A549 (cell line): Measurements from ENCODE around the gene TTC8. TPM values are rescaled to one million over a fixed set of nuclear protein-coding genes. Genes with fewer than 3 reads are reported as not detected.

ENCODE experiments used
- ATAC-seq, 2 experiments: fragments of 200-7000 bp in 1 of 2; fragments of >200 bp in 1 of 2; cut with Nextera tagmentation in 1 of 2; cut with Tn5 transposase in 1 of 2; 3 replicates each; pipeline versions ENCODE4 v1.8.0 to v1.9.1; 2018 to 2020; ENCODE audit warnings: mild to moderate bottlenecking in 1 of 2, moderate library complexity in 1 of 2
- CTCF ChIA-PET: fragments of 300-600 bp; sonication (Branson Sonifier 250); formaldehyde crosslinking; extraction: SDS; loops from one replicate; lab custom pipeline; 2021; ENCODE audit warnings: antibody characterized with exemption, inconsistent platforms; lab: Yijun Ruan, JAX
- POLR2A ChIA-PET: fragments of 350-600 bp; formaldehyde crosslinking; extraction: SDS; loops from one replicate; lab custom pipeline; 2021; ENCODE audit warnings: antibody characterized with exemption, inconsistent platforms; lab: Yijun Ruan, JAX
- DNase-seq, 2 experiments: peaks; one replicate each; pipeline versions ENCODE4 v3.0.0 to v3.0.0-alpha.2; 2011 to 2016; ENCODE audit warnings: low read depth in 1 of 2, low spot score in 1 of 2
- FAIRE-seq: peaks from 2 replicates; lab custom pipeline; 2011; peaks lifted over from hg19 to GRCh38; lab: Jason Lieb, UNC
- H3K27ac ChIP-seq, 2 experiments: fragments of >200 bp; sonication (Bioruptor Twin); formaldehyde crosslinking; 3 replicates each; pipeline ENCODE4 v1.5.1; 2016 to 2017
- H3K4me1 ChIP-seq: fragments of >200 bp; sonication (Bioruptor Twin); formaldehyde crosslinking; 3 replicates; pipeline ENCODE4 v1.6.1; 2016
- H3K4me2 ChIP-seq: fragments of >200 bp; sonication (Bioruptor Twin); formaldehyde crosslinking; 3 replicates; pipeline ENCODE4 v1.6.1; 2016
- H3K4me3 ChIP-seq: fragments of >200 bp; sonication (Bioruptor Twin); formaldehyde crosslinking; 3 replicates; pipeline ENCODE4 v1.5.1; 2016
- H3K9me3 ChIP-seq: fragments of >200 bp; sonication (Bioruptor Twin); formaldehyde crosslinking; 3 replicates; pipeline ENCODE4 v1.6.1; 2016
- CBX2 ChIP-seq: fragments of 200-600 bp; sonication (generic); IDR thresholded peaks from 2 replicates; pipeline ENCODE4 v1.6.1; 2016; ENCODE audit warnings: low read depth, mild to moderate bottlenecking, borderline replicate concordance
- CHD2 ChIP-seq: fragments of 150-350 bp; IDR thresholded peaks from 2 replicates; pipeline ENCODE4 v1.6.1; 2014; ENCODE audit warnings: low read length; ENCODE audit not compliant: partially characterized antibody
- CHD4 ChIP-seq: fragments of 200-600 bp; sonication (generic); IDR thresholded peaks from 2 replicates; pipeline ENCODE4 v1.6.1; 2016; ENCODE audit warnings: antibody characterized with exemption, mild to moderate bottlenecking, borderline replicate concordance
- EHMT2 ChIP-seq: fragments of 200-600 bp; sonication (generic); IDR thresholded peaks from 2 replicates; pipeline ENCODE4 v1.6.1; 2016; ENCODE audit warnings: antibody characterized with exemption, low read depth, mild to moderate bottlenecking, moderate library complexity
- ESRRA ChIP-seq: fragments of 150-350 bp; IDR thresholded peaks from 2 replicates; pipeline ENCODE4 v1.6.1; 2014; ENCODE audit warnings: mild to moderate bottlenecking, low read length, borderline replicate concordance
- FOSB ChIP-seq: fragments of 250-450 bp; sonication (Bioruptor Pico); IDR thresholded peaks from 2 replicates; pipeline ENCODE4 v1.5.0; 2020; ENCODE audit warnings: mild to moderate bottlenecking, moderate library complexity
- GATA3 ChIP-seq: IDR thresholded peaks from 2 replicates; pipeline ENCODE4 v1.6.1; 2012; ENCODE audit warnings: borderline replicate concordance
- HDAC2 ChIP-seq: fragments of 200-600 bp; sonication (generic); IDR thresholded peaks from 2 replicates; pipeline ENCODE4 v1.6.1; 2016
- HOXB13 ChIP-seq: fragments of 250-450 bp; sonication (Bioruptor Pico); IDR thresholded peaks from 2 replicates; pipeline ENCODE4 v1.5.0; 2020; ENCODE audit warnings: low read depth, mild to moderate bottlenecking, moderate library complexity
- KDM1A ChIP-seq: fragments of 200-600 bp; sonication (generic); IDR thresholded peaks from 2 replicates; pipeline ENCODE4 v1.6.1; 2016; ENCODE audit warnings: low read depth, mild to moderate bottlenecking
- KDM5A ChIP-seq: fragments of 200-600 bp; sonication (generic); IDR thresholded peaks from 2 replicates; pipeline ENCODE4 v1.6.1; 2016; ENCODE audit warnings: antibody characterized with exemption, mild to moderate bottlenecking
- MAZ ChIP-seq: fragments of 150-350 bp; IDR thresholded peaks from 2 replicates; pipeline ENCODE4 v1.6.1; 2014; ENCODE audit warnings: antibody characterized with exemption, low read depth, low read length, borderline replicate concordance
- POLR2A ChIP-seq: IDR thresholded peaks from 2 replicates; pipeline ENCODE4 v1.6.1; 2012; ENCODE audit warnings: mild to moderate bottlenecking, low read length
- RCOR1 ChIP-seq: fragments of 150-350 bp; IDR thresholded peaks from 2 replicates; pipeline ENCODE4 v1.6.1; 2014; ENCODE audit warnings: antibody characterized with exemption, low read length, low read depth
- RFX5 ChIP-seq: fragments of 450-650 bp; IDR thresholded peaks from 2 replicates; pipeline ENCODE4 v1.7.1; 2014; ENCODE audit warnings: antibody characterized with exemption, mild to moderate bottlenecking, moderate library complexity
- SREBF2 ChIP-seq: fragments of 450-650 bp; IDR thresholded peaks from 2 replicates; pipeline ENCODE4 v1.6.1; 2014; ENCODE audit warnings: mild to moderate bottlenecking, moderate library complexity
- TFCP2L1 ChIP-seq: fragments of 250-450 bp; sonication (Bioruptor Pico); IDR thresholded peaks from 2 replicates; pipeline ENCODE4 v1.5.0; 2021; ENCODE audit warnings: mild to moderate bottlenecking
- TP53 ChIP-seq: fragments of 250-450 bp; sonication (Bioruptor Pico); IDR thresholded peaks from 2 replicates; pipeline ENCODE4 v1.5.0; 2021; ENCODE audit warnings: mild to moderate bottlenecking, moderate library complexity
- ZSCAN20 ChIP-seq: fragments of 250-450 bp; sonication (Bioruptor Pico); IDR thresholded peaks from 2 replicates; pipeline ENCODE4 v1.8.0; 2022; ENCODE audit warnings: mild to moderate bottlenecking, moderate library complexity
- WGBS: methylation state at CpG from one replicate; pipeline ENCODE4 v1.1.6; 2017; ENCODE audit errors: missing lambda C conversion rate; 5-methylcytosine and 5-hydroxymethylcytosine counted together
- polyA plus RNA-seq, 4 experiments: library from polyadenylated mRNA; depleted of rRNA in 3 of 4; stranded (reverse); fragments of >200 nt; fragmentation: RNase III in 1 of 4; extraction: RNeasy Plus Mini Kit Qiagen cat#74134 plus additional on column Dnase treatment in 1 of 4; gene quantifications; 2 replicates in 3 of 4; 3 replicates in 1 of 4; pipeline ENCODE4 v1.2.3, GENCODE V29; 2011 to 2017
- TF ChIP-seq, protein P1 (sequence below): fragments of >200 bp; sonication (Bioruptor Twin); formaldehyde crosslinking; IDR thresholded peaks from 3 replicates; pipeline ENCODE4 v1.6.1; 2016
- TF ChIP-seq, protein P2 (sequence below): IDR thresholded peaks from 2 replicates; pipeline ENCODE4 v1.6.1; 2012
- TF ChIP-seq, protein P3 (sequence below): fragments of 200-600 bp; sonication (generic); IDR thresholded peaks from 2 replicates; pipeline ENCODE4 v1.6.1; 2016; ENCODE audit warnings: antibody characterized with exemption, mild to moderate bottlenecking, moderate library complexity
- TF ChIP-seq, protein P4 (sequence below): fragments of >200 bp; sonication (Bioruptor Twin); formaldehyde crosslinking; IDR thresholded peaks from 3 replicates; pipeline ENCODE4 v1.5.1; 2016
- TF ChIP-seq, protein P5 (sequence below): IDR thresholded peaks from 2 replicates; pipeline ENCODE4 v1.6.1; 2012

TTC8 gene
- polyA plus RNA-seq, 2 of the 4 experiments (the other 2 are of a cell fraction): 36.6 to 56.8 TPM

DNA sequence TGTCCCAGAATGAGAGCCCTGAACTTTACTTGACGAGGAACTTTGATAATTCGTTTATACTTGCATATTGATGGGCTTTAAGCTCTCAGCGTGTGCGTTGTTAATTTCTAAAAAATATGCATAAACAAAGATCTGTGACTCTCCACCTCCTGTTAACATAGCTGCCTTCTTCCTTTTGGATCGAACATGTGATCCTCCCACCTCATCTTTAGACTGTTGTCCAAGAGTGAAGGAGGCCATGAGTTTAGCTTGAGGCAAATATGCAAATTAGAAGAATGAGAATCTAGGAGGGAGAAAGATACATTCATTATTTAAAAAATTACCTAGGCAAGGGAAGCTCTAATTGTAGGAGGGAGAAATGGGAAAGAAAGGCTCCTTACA, 617 bp downstream of the TTC8 start:
- TF ChIP-seq CHD2: no peak
- TF ChIP-seq FOSB (CRISPR knock-in tag): no peak
- TF ChIP-seq GATA3: no peak
- no peak for TF ChIP-seq RFX5
- TF ChIP-seq, protein P1, sequence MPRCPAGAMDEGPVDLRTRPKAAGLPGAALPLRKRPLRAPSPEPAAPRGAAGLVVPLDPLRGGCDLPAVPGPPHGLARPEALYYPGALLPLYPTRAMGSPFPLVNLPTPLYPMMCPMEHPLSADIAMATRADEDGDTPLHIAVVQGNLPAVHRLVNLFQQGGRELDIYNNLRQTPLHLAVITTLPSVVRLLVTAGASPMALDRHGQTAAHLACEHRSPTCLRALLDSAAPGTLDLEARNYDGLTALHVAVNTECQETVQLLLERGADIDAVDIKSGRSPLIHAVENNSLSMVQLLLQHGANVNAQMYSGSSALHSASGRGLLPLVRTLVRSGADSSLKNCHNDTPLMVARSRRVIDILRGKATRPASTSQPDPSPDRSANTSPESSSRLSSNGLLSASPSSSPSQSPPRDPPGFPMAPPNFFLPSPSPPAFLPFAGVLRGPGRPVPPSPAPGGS: no peak
- TF ChIP-seq KDM5A: no peak
- no peak for TF ChIP-seq CHD4
- no peak for TF ChIP-seq MAZ
- no peak for TF ChIP-seq CBX2
- TF ChIP-seq, protein P2, sequence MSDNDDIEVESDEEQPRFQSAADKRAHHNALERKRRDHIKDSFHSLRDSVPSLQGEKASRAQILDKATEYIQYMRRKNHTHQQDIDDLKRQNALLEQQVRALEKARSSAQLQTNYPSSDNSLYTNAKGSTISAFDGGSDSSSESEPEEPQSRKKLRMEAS: no peak
- no peak for TF ChIP-seq TFCP2L1
- TF ChIP-seq SREBF2: no peak
- no peak for TF ChIP-seq POLR2A
- TF ChIP-seq HDAC2: no peak

DNA sequence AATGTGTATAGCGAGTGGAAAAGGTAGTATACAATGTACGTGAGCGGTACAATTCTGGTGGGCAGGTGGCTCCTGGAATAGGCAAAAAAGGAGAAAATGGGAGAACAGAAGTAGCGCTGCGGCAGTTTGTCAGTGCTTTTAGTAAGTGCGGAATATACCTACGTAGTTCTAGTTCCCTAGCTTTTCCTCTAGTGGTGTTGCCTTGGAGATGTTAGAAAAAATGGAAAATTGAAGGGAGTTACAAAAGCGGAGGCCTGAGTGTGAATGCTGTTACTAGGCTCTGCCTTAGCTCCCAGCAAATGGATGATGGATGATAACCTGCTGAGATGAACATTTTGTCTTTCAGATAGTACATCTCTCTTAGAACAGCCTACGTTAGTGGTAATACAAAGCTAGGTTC, 1.1 kb downstream of the TTC8 start:
- TF ChIP-seq ESRRA (no peak), ZSCAN20 (no peak), RCOR1 (no peak), CHD2 (no peak), FOSB (CRISPR knock-in tag) (no peak), EHMT2 (no peak), KDM1A (no peak), TP53 (CRISPR knock-in tag) (no peak), HOXB13 (no peak)
- TF ChIP-seq, protein P3, sequence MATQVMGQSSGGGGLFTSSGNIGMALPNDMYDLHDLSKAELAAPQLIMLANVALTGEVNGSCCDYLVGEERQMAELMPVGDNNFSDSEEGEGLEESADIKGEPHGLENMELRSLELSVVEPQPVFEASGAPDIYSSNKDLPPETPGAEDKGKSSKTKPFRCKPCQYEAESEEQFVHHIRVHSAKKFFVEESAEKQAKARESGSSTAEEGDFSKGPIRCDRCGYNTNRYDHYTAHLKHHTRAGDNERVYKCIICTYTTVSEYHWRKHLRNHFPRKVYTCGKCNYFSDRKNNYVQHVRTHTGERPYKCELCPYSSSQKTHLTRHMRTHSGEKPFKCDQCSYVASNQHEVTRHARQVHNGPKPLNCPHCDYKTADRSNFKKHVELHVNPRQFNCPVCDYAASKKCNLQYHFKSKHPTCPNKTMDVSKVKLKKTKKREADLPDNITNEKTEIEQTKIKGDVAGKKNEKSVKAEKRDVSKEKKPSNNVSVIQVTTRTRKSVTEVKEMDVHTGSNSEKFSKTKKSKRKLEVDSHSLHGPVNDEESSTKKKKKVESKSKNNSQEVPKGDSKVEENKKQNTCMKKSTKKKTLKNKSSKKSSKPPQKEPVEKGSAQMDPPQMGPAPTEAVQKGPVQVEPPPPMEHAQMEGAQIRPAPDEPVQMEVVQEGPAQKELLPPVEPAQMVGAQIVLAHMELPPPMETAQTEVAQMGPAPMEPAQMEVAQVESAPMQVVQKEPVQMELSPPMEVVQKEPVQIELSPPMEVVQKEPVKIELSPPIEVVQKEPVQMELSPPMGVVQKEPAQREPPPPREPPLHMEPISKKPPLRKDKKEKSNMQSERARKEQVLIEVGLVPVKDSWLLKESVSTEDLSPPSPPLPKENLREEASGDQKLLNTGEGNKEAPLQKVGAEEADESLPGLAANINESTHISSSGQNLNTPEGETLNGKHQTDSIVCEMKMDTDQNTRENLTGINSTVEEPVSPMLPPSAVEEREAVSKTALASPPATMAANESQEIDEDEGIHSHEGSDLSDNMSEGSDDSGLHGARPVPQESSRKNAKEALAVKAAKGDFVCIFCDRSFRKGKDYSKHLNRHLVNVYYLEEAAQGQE: no peak
- TF ChIP-seq, protein P4, sequence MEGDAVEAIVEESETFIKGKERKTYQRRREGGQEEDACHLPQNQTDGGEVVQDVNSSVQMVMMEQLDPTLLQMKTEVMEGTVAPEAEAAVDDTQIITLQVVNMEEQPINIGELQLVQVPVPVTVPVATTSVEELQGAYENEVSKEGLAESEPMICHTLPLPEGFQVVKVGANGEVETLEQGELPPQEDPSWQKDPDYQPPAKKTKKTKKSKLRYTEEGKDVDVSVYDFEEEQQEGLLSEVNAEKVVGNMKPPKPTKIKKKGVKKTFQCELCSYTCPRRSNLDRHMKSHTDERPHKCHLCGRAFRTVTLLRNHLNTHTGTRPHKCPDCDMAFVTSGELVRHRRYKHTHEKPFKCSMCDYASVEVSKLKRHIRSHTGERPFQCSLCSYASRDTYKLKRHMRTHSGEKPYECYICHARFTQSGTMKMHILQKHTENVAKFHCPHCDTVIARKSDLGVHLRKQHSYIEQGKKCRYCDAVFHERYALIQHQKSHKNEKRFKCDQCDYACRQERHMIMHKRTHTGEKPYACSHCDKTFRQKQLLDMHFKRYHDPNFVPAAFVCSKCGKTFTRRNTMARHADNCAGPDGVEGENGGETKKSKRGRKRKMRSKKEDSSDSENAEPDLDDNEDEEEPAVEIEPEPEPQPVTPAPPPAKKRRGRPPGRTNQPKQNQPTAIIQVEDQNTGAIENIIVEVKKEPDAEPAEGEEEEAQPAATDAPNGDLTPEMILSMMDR: no peak
- TF ChIP-seq, protein P5, sequence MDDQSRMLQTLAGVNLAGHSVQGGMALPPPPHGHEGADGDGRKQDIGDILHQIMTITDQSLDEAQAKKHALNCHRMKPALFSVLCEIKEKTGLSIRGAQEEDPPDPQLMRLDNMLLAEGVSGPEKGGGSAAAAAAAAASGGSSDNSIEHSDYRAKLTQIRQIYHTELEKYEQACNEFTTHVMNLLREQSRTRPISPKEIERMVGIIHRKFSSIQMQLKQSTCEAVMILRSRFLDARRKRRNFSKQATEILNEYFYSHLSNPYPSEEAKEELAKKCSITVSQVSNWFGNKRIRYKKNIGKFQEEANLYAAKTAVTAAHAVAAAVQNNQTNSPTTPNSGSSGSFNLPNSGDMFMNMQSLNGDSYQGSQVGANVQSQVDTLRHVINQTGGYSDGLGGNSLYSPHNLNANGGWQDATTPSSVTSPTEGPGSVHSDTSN: no peak

More for the DNA sequence above, 617 bp downstream of the TTC8 start:
- Histone ChIP-seq H3K4me2 (peak overlapping the region; percentile 83), H3K9me3 (no peaks in the 10 kb centered on the region), H3K27ac (peak overlapping the region; percentile 93 to 96), H3K4me3 (peak overlapping the region; percentile 85), H3K4me1 (peaks cover 35% of the 10 kb centered on the region)
- DNase-seq (peak in 1 of 2 experiments; percentile 17), FAIRE-seq (no peak), ATAC-seq (peak; percentile 19 to 23; a peak in 3 of 6 replicates)
- CTCF ChIA-PET: interaction anchor here (0.9 to 4.3 kb wide), 7 partner anchors 32 to 216 kb away, joined by 3 to 19 read pairs (median 4); partner anchors contain the start of gene EML5
- POLR2A ChIA-PET: interaction anchor here (1.1 to 1.4 kb wide), 9 partner anchors 8 to 153 kb away, joined by 3 to 12 read pairs (median 4); partner anchors contain the start of gene EML5
- 3% methylated on average over 5 of the region's 5 CpGs for WGBS

More for the DNA sequence above, 1.1 kb downstream of the TTC8 start:
- POLR2A ChIA-PET: interaction anchor here (1.2 to 1.4 kb wide), 2 partner anchors 10 to 16 kb away, joined by 3 to 6 read pairs; no protein-coding TSS in a partner anchor
- no peak for ATAC-seq
- DNase-seq: no peak
- FAIRE-seq: no peak
- H3K4me1 ChIP-seq: peaks cover 38% of the 10 kb centered on the region
- 94% methylated on average over 9 of the region's 9 CpGs for WGBS
- H3K4me2 ChIP-seq: peak overlapping the region; percentile 83
- CTCF ChIA-PET: interaction anchor here (0.7 to 4.3 kb wide), 7 partner anchors 33 to 215 kb away, joined by 3 to 19 read pairs (median 4); partner anchors contain the start of gene EML5
- peak overlapping the region; percentile 85 for H3K4me3 ChIP-seq
- peak overlapping the region; percentile 93 to 96; a peak in 5 of 6 replicates for H3K27ac ChIP-seq
- no peaks in the 10 kb centered on the region for H3K9me3 ChIP-seq
